ENCODE measurements around the gene IL2RA. TPM values are rescaled to one million over a fixed set of nuclear protein-coding genes. Genes with fewer than 3 reads are reported as not detected.

The IL2RA gene
- total RNA-seq, 1 experiment from 2014 or later: not detected

DNA sequence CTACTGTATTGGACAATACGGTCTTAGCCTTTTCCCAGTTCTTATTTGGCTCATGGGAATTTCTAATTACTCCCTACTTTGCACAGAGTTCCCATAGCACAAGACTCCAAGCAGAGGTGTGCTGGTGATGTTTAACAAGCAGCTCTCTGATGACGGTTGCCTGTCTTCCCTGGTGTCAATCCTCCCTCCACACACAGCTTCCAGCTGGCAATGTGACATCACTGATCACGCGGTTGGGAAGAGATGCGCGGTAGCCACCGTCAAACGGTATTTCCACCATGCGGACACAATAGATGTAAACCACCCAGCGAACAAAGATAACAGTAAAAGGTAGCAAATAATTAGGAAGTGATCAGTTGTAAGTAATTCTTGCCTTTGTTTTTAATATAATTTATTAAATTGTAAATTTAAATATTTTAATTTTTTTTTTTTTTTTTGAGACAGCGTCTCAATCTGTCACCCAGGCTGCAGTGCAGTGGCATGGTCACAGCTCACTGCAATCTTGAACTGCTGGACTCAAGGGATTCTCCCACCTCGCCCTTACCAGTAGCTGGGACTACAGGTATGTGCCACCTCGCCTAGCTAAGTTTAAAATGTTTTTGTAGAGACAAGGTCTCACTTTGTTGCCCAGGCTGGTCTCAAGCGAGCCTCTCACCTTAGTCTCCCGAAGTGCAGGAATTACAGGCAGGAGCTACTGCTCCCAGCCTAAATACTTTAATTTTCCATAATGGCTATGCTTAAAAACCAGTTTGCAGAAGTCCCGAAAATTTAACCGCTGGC lies 48.6 kb downstream of the IL2RA start:
- no peak for DNase-seq
- Histone ChIP-seq H3K9me2 (replicated peaks; ENCODE audit: insufficient read depth, low read length) (no peaks in the 10 kb centered on the region), H3K27me3 (ENCODE audit: low read length) (no peaks in the 10 kb centered on the region), H3K4me1 (ENCODE audit: low read length) (no peaks in the 10 kb centered on the region), H3K79me2 (ENCODE audit: low read length) (no peaks in the 10 kb centered on the region), H3K4me2 (ENCODE audit: low read depth, low read length, poor library complexity, severe bottlenecking) (no peak overlapping the region), H2AFZ (ENCODE audit: low read length) (no peak overlapping the region), H4K20me1 (ENCODE audit: insufficient read depth, low read depth, low read length) (no peaks in the 10 kb centered on the region), H3K9ac (ENCODE audit: low read length) (no peak overlapping the region), H3K27ac (ENCODE audit: low read length) (no peak overlapping the region), H3K9me3 (ENCODE audit: low read length) (no peaks in the 10 kb centered on the region), H3K36me3 (ENCODE audit: insufficient read depth, low read length) (no peaks in the 10 kb centered on the region), H3K4me3 (ENCODE audit: low read length) (no peak overlapping the region)

DNA sequence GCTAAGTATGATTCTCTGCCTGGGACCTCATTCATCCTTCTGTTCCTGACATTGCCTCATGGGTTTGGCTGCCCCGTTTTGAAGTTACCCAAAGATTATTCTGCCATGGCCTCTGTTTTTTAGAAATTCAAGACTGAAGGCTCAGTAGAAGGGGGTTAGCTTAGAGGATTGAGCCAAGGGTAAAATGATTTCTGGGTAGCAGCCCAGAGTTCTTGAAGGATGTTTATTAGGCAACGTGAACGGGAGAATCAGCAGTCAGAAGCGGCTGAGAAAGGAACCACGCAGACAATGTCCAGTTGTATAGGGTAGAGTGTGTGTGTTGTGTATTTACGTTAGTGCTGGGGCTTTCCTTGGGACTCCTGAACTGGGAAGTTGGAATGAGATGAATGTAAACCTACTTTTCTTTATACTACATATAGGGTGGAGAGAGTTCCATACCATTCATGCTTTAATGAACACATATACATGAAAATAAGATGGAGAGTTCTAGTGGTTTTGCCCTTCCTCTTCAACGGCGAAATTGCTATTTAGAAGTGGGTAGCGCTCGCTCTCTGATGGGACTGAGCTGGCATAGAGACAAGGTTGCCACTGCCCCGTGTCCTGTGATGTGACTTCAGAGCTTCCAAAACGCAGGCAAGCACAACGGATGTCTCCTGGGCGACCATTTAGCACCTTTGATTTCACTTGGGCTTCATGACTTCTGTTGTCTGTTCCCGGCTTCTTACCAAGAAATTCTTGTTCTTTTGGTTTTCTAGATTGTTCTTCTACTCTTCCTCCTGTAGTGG lies 49.9 kb downstream of the IL2RA start:
- H3K27ac ChIP-seq (ENCODE audit: low read length): no peak overlapping the region
- H3K4me2 ChIP-seq (ENCODE audit: low read depth, low read length, poor library complexity, severe bottlenecking): no peak overlapping the region
- no peaks in the 10 kb centered on the region for H4K20me1 ChIP-seq (ENCODE audit: insufficient read depth, low read depth, low read length)
- no peak overlapping the region for H3K9ac ChIP-seq (ENCODE audit: low read length)
- no peaks in the 10 kb centered on the region for H3K79me2 ChIP-seq (ENCODE audit: low read length)
- H3K4me3 ChIP-seq (ENCODE audit: low read length): no peak overlapping the region
- H3K27me3 ChIP-seq (ENCODE audit: low read length): peaks cover 3% of the 10 kb centered on the region; the same call in 1 of the 2 replicates
- no peak overlapping the region for H2AFZ ChIP-seq (ENCODE audit: low read length)
- H3K9me3 ChIP-seq (ENCODE audit: low read length): peaks cover 4% of the 10 kb centered on the region; the same call in 1 of the 2 replicates
- H3K36me3 ChIP-seq (ENCODE audit: insufficient read depth, low read length): no peaks in the 10 kb centered on the region
- H3K4me1 ChIP-seq (ENCODE audit: low read length): no peaks in the 10 kb centered on the region
- no peak for DNase-seq
- no peaks in the 10 kb centered on the region for H3K9me2 ChIP-seq (replicated peaks; ENCODE audit: insufficient read depth, low read length)

DNA sequence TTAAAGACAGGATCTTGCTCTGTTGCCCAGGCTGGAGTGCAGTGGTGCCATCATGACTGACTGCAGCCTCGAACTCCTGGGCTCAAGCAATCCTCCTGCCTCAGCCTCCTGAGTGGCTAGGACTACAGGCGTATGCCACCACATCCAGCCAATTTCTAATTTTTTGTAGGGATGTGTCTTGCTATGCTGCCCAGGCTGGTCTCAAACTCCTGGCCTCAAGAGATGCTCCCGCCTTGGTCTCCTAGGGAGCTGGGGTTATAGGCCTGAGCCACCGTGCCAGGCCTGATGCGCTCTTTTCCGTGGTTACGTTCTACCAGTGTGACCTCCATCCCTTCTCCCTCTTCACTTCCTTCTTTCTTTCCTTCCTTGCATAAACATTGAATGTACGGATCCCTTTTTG lies 50.6 kb downstream of the IL2RA start:
- Histone ChIP-seq H3K27me3 (ENCODE audit: low read length) (peaks cover 3% of the 10 kb centered on the region; the same call in 1 of the 2 replicates), H3K79me2 (ENCODE audit: low read length) (no peaks in the 10 kb centered on the region), H3K4me2 (ENCODE audit: low read depth, low read length, poor library complexity, severe bottlenecking) (no peak overlapping the region), H3K4me3 (ENCODE audit: low read length) (no peak overlapping the region), H2AFZ (ENCODE audit: low read length) (no peak overlapping the region), H3K27ac (ENCODE audit: low read length) (no peak overlapping the region), H3K9me2 (replicated peaks; ENCODE audit: insufficient read depth, low read length) (no peaks in the 10 kb centered on the region), H3K4me1 (ENCODE audit: low read length) (no peaks in the 10 kb centered on the region), H3K9me3 (ENCODE audit: low read length) (peaks cover 7% of the 10 kb centered on the region; the same call in 1 of the 2 replicates), H3K36me3 (ENCODE audit: insufficient read depth, low read length) (no peaks in the 10 kb centered on the region), H3K9ac (ENCODE audit: low read length) (no peak overlapping the region), H4K20me1 (ENCODE audit: insufficient read depth, low read depth, low read length) (no peaks in the 10 kb centered on the region)
- no peak for DNase-seq

DNA sequence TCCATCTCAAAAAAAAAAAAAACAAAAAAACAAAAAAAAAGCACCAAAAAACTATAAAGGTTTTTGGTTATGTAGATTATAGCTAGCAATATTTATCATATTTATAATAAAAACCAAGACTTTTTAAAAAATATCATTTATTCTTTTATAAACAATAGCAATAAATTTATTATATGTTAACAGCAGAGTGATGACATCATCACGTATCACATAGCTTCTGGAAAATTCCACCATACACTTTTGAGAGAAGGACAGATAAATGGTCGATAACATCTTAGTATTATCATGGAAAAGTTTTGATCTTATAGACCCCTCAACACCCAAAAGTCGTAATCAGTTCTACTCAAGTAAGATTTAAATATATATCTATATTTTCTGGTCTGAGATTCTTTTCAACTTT lies 51.6 kb downstream of the IL2RA start:
- DNase-seq: no peak
- Histone ChIP-seq H3K36me3 (ENCODE audit: insufficient read depth, low read length) (no peaks in the 10 kb centered on the region), H3K4me2 (ENCODE audit: low read depth, low read length, poor library complexity, severe bottlenecking) (no peak overlapping the region)

DNA sequence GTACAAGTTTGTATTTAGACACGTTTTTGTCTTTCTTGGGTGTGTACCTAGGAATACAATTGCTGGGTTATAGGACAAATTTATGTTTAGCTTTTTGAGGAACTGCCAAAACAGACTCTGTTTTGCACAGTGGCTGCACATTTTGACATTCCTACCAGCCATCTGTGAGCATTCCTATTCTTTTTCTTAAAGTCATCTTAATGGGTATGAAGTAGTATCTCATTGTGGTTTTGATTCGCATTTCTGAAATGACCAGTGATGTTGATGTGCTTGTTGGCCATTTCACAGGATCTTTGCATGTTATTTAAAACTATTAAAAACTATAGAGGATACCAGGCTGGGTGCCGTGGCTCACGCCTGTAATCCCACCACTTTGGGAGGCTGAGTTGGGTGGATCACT lies 52.2 kb downstream of the IL2RA start:
- Histone ChIP-seq H3K27me3 (ENCODE audit: low read length) (peaks cover 3% of the 10 kb centered on the region; the same call in 1 of the 2 replicates), H3K9me3 (ENCODE audit: low read length) (peaks cover 7% of the 10 kb centered on the region; the same call in 1 of the 2 replicates), H3K27ac (ENCODE audit: low read length) (no peak overlapping the region), H3K79me2 (ENCODE audit: low read length) (no peaks in the 10 kb centered on the region), H3K4me3 (ENCODE audit: low read length) (no peak overlapping the region), H2AFZ (ENCODE audit: low read length) (no peak overlapping the region), H3K9me2 (replicated peaks; ENCODE audit: insufficient read depth, low read length) (no peaks in the 10 kb centered on the region), H3K4me2 (ENCODE audit: low read depth, low read length, poor library complexity, severe bottlenecking) (no peak overlapping the region), H3K36me3 (ENCODE audit: insufficient read depth, low read length) (no peaks in the 10 kb centered on the region), H4K20me1 (ENCODE audit: insufficient read depth, low read depth, low read length) (no peaks in the 10 kb centered on the region), H3K9ac (ENCODE audit: low read length) (no peak overlapping the region), H3K4me1 (ENCODE audit: low read length) (no peaks in the 10 kb centered on the region)
- no peak for DNase-seq

More for the DNA sequence above, 51.6 kb downstream of the IL2RA start:
- H3K9me2 ChIP-seq (replicated peaks; ENCODE audit: insufficient read depth, low read length): no peaks in the 10 kb centered on the region
- no peak overlapping the region for H3K27ac ChIP-seq (ENCODE audit: low read length)
- no peak overlapping the region for H3K9ac ChIP-seq (ENCODE audit: low read length)
- no peaks in the 10 kb centered on the region for H4K20me1 ChIP-seq (ENCODE audit: insufficient read depth, low read depth, low read length)
- peaks cover 7% of the 10 kb centered on the region; the same call in 1 of the 2 replicates for H3K9me3 ChIP-seq (ENCODE audit: low read length)
- H3K4me3 ChIP-seq (ENCODE audit: low read length): no peak overlapping the region
- H2AFZ ChIP-seq (ENCODE audit: low read length): no peak overlapping the region
- peaks cover 3% of the 10 kb centered on the region; the same call in 1 of the 2 replicates for H3K27me3 ChIP-seq (ENCODE audit: low read length)
- no peaks in the 10 kb centered on the region for H3K79me2 ChIP-seq (ENCODE audit: low read length)
- H3K4me1 ChIP-seq (ENCODE audit: low read length): no peaks in the 10 kb centered on the region

DNA sequence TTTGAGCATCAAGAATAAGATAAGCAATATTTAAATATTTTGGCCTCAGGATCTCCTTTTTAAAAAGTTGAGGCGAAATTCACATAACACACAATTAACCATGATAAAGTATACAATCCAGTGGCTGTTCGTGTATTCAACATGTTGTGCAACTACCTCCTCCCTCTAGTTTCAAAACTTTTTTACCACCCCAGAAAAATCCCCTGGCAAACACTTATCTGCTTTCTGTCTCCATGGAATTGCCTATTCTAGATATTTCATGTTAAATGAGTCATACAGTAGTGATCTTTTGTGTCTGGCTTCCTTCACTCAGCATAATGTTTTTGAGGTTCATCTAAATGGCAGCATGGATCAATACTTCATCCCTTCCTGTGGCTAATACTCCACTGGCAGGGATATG lies 53.0 kb downstream of the IL2RA start:
- Histone ChIP-seq H3K27me3 (ENCODE audit: low read length) (peaks cover 3% of the 10 kb centered on the region; the same call in 1 of the 2 replicates), H3K27ac (ENCODE audit: low read length) (no peak overlapping the region), H3K9me2 (replicated peaks; ENCODE audit: insufficient read depth, low read length) (no peaks in the 10 kb centered on the region), H2AFZ (ENCODE audit: low read length) (no peak overlapping the region), H3K4me1 (ENCODE audit: low read length) (no peaks in the 10 kb centered on the region), H3K4me3 (ENCODE audit: low read length) (no peak overlapping the region), H3K9ac (ENCODE audit: low read length) (no peak overlapping the region), H3K36me3 (ENCODE audit: insufficient read depth, low read length) (no peaks in the 10 kb centered on the region), H3K79me2 (ENCODE audit: low read length) (no peaks in the 10 kb centered on the region), H3K9me3 (ENCODE audit: low read length) (peaks cover 7% of the 10 kb centered on the region; the same call in 1 of the 2 replicates), H3K4me2 (ENCODE audit: low read depth, low read length, poor library complexity, severe bottlenecking) (no peak overlapping the region), H4K20me1 (ENCODE audit: insufficient read depth, low read depth, low read length) (no peaks in the 10 kb centered on the region)
- DNase-seq: no peak

DNA sequence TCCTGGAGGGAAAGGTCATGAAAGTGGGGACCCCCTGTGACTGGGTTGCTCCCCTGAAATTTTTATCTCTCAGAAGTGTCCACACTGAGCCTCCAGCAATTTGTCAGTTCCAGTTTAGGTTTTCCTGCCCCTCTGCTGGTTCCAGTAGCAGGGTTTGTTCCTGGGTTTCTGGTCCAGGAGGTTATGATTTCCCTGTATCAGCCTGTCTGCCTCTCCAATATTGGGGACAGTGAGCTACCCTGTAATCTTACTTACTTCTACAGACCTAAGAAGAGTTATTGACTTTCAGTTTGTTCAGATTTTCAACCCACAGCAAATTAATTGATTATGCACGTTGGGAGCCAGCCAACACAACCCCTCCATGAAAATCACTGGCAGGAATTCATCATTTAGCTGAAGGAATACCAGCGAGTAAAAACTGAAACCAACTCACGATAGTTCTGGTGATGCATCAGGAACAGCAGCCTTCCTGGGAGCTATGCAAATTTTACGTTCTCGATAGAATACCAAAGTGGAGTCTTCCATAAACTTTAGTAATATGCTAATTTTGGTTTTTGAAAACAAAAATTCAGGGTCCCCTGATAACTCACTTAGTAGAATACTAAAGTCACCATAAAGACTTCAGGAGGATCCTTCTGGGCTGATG lies 53.5 kb downstream of the IL2RA start:
- no peak overlapping the region for H3K9ac ChIP-seq (ENCODE audit: low read length)
- DNase-seq: no peak
- no peak overlapping the region for H2AFZ ChIP-seq (ENCODE audit: low read length)

DNA sequence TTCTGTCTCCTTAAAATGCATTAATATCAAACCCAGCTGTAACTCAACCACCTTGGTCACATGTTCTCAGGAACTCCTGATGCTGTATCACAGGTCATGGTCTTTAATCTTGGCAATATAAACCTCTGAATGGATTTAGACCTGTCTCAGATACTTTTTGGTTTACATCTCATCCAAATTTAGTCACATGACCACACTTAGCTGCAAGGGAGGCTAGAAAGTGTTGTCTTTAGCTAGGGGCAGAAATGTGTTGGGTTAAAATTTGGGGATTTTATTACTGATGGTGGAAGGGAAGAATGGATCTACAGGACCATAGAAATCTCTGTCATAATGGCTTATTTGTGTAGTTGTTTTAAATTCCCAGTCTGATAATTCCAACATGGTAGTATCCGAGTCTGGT lies 55.2 kb downstream of the IL2RA start:
- Histone ChIP-seq H3K9me3 (ENCODE audit: low read length) (peaks cover 7% of the 10 kb centered on the region; the same call in 1 of the 2 replicates), H3K9me2 (replicated peaks; ENCODE audit: insufficient read depth, low read length) (no peaks in the 10 kb centered on the region), H3K9ac (ENCODE audit: low read length) (no peak overlapping the region), H3K27me3 (ENCODE audit: low read length) (peaks cover 3% of the 10 kb centered on the region; the same call in 1 of the 2 replicates), H3K4me2 (ENCODE audit: low read depth, low read length, poor library complexity, severe bottlenecking) (no peak overlapping the region), H3K4me3 (ENCODE audit: low read length) (no peak overlapping the region), H3K4me1 (ENCODE audit: low read length) (no peaks in the 10 kb centered on the region), H2AFZ (ENCODE audit: low read length) (no peak overlapping the region), H4K20me1 (ENCODE audit: insufficient read depth, low read depth, low read length) (no peaks in the 10 kb centered on the region), H3K27ac (ENCODE audit: low read length) (no peak overlapping the region), H3K36me3 (ENCODE audit: insufficient read depth, low read length) (no peaks in the 10 kb centered on the region), H3K79me2 (ENCODE audit: low read length) (no peaks in the 10 kb centered on the region)
- no peak for DNase-seq

More for the DNA sequence above, 53.5 kb downstream of the IL2RA start:
- no peak overlapping the region for H3K27ac ChIP-seq (ENCODE audit: low read length)
- no peaks in the 10 kb centered on the region for H3K36me3 ChIP-seq (ENCODE audit: insufficient read depth, low read length)
- H3K4me1 ChIP-seq (ENCODE audit: low read length): no peaks in the 10 kb centered on the region
- H3K27me3 ChIP-seq (ENCODE audit: low read length): peaks cover 3% of the 10 kb centered on the region; the same call in 1 of the 2 replicates
- H4K20me1 ChIP-seq (ENCODE audit: insufficient read depth, low read depth, low read length): no peaks in the 10 kb centered on the region
- no peak overlapping the region for H3K4me2 ChIP-seq (ENCODE audit: low read depth, low read length, poor library complexity, severe bottlenecking)
- no peaks in the 10 kb centered on the region for H3K9me2 ChIP-seq (replicated peaks; ENCODE audit: insufficient read depth, low read length)
- peaks cover 7% of the 10 kb centered on the region; the same call in 1 of the 2 replicates for H3K9me3 ChIP-seq (ENCODE audit: low read length)
- no peak overlapping the region for H3K4me3 ChIP-seq (ENCODE audit: low read length)
- no peaks in the 10 kb centered on the region for H3K79me2 ChIP-seq (ENCODE audit: low read length)
